GM13976 (cell line): ENCODE data around the gene NGF.

Experiments
- DNase-seq: peaks from one replicate; pipeline ENCODE4 v3.0.0; 2012; ENCODE audit warnings: low spot score
- in situ Hi-C: fragments of 300-500 bp; cut with MboI; formaldehyde crosslinking; loops from one replicate; pipeline ENCODE4 v1.12.0; 2022; ENCODE audit warnings: low sequenced_read_pairs, mixed read lengths, inconsistent platforms; ENCODE audit not compliant: unreplicated experiment
- TF ChIP-seq, protein P1 (sequence below): IDR thresholded peaks from 2 replicates; pipeline ENCODE4 v1.5.1; 2012; ENCODE audit warnings: borderline replicate concordance, mild to moderate bottlenecking; ENCODE audit not compliant: insufficient read depth; ENCODE audit errors: extremely low read depth, missing control alignments, control extremely low read depth

The NGF gene

GRCh38 chr1:115239426-115239825, 98.6 kb downstream of the NGF start:
- no peak for DNase-seq
- TF ChIP-seq, protein P1, sequence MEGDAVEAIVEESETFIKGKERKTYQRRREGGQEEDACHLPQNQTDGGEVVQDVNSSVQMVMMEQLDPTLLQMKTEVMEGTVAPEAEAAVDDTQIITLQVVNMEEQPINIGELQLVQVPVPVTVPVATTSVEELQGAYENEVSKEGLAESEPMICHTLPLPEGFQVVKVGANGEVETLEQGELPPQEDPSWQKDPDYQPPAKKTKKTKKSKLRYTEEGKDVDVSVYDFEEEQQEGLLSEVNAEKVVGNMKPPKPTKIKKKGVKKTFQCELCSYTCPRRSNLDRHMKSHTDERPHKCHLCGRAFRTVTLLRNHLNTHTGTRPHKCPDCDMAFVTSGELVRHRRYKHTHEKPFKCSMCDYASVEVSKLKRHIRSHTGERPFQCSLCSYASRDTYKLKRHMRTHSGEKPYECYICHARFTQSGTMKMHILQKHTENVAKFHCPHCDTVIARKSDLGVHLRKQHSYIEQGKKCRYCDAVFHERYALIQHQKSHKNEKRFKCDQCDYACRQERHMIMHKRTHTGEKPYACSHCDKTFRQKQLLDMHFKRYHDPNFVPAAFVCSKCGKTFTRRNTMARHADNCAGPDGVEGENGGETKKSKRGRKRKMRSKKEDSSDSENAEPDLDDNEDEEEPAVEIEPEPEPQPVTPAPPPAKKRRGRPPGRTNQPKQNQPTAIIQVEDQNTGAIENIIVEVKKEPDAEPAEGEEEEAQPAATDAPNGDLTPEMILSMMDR, result no peak

DNA sequence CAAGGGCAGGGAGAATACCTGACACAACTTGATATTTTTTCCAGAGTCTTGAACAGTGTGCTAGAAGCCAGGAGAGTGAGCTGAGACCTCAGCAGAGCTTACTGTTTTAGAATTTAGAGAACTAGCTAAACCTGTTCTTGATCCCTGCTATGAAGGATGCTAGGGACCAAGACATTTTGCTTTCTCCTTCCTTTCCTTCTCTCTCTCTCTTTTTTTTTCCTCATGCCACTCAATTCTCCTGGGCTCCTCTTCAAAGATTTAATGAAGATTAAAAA, 99.0 kb downstream of the NGF start:
- in situ Hi-C loops, result no loop called here
- TF ChIP-seq, protein P1, result no peak
- DNase-seq, result no peak

More at GRCh38 chr1:115239426-115239825, 98.6 kb downstream of the NGF start:
- in situ Hi-C loops, result no loop called here

- in situ Hi-C loops, result no loop called here
- no peak for DNase-seq
- TF ChIP-seq, protein P1, result no peak
These were observed 99.5 kb downstream of the NGF start for GRCh38 chr1:115238336-115239147.

GRCh38 chr1:115237507-115237906, 100.5 kb downstream of the NGF start:
- TF ChIP-seq, protein P1, result no peak
- DNase-seq, result no peak
- in situ Hi-C loops, result no loop called here

DNA sequence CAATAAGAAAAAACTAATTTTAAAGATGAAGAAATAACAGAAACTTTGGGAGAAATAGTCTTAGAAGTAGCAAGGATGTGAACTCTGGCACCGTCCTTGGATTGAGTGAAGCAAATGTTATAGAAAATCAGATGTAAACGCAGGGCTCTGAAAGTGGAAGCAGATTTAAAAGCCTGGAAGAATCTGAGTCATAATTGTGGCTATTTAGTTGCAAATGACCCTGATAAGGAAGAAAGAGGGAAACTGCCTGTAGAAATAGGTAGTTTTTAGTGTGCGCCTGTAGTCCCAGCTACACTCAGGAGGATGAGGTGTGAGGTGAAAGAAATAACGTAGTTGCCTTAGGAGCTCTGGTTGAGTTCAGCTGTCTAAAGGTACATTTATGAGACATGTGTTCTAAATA, 101.0 kb downstream of the NGF start:
- in situ Hi-C loops, result no loop called here
- DNase-seq, result no peak
- TF ChIP-seq, protein P1, result no peak
